Pancreas (tissue), 10 donors: ENCODE results near the gene CCDC82. TPM values are rescaled to one million over a fixed set of nuclear protein-coding genes. Genes with fewer than 3 reads are reported as not detected.

Experiments
- ATAC-seq, 4 donors: fragments of 200-7000 bp; cut with Tn5 transposase; one replicate each; pipeline versions ENCODE4 v1.8.0 to v1.9.1; 2020; ENCODE audit warnings: mild to moderate bottlenecking in 4 of 4, moderate library complexity in 4 of 4
- DNase-seq, 6 donors: peaks; one replicate each; pipeline ENCODE4 v3.0.0-alpha.2; 2020
- FAIRE-seq: peaks from 2 replicates; lab custom pipeline; 2012; peaks lifted over from hg19 to GRCh38; lab: Jason Lieb, UNC
- H3K27ac ChIP-seq, 4 donors: fragments of 200-600 bp; sonication (generic); 1 replicate in 3 of 4; 2 replicates in 1 of 4; pipeline versions ENCODE4 v1.5.0 to v1.8.0; 2020
- H3K27me3 ChIP-seq, 4 donors: fragments of 200-600 bp; one replicate each; pipeline ENCODE4 v1.8.0; 2021
- H3K36me3 ChIP-seq, 3 donors: fragments of 200-600 bp; sonication (generic) in 1 of 3; one replicate each; pipeline versions ENCODE4 v1.5.0 to v1.8.0; 2020 to 2021
- H3K4me1 ChIP-seq, 3 donors: fragments of 200-600 bp; one replicate each; pipeline ENCODE4 v1.8.0; 2021
- H3K4me3 ChIP-seq, 4 donors: fragments of 200-600 bp; sonication (generic) in 2 of 4; one replicate each; pipeline versions ENCODE4 v1.5.0 to v1.8.0; 2020 to 2021
- H3K9me3 ChIP-seq, 4 donors: fragments of 200-600 bp; one replicate each; pipeline ENCODE4 v1.8.0; 2021
- WGBS, 2 donors: extraction: QIAGEN DNeasy Blood & Tissue Kit; methylation state at CpG; one replicate each; pipeline ENCODE4 v1.1.7; 2013; 5-methylcytosine and 5-hydroxymethylcytosine counted together
- intact Hi-C, 3 donors: fragments of 100-400 bp; cut with DNase I; formaldehyde crosslinking; loops; one replicate each; pipeline versions ENCODE4 v1.11.1 to v1.14.2; 2022
- microRNA-seq, 2 donors: library from miRNA; unstranded; fragments of <30 nt; microRNA quantifications; one replicate each; pipeline versions ENCODE4 to v1.1.0, GENCODE V29; 2019 to 2020
- polyA plus RNA-seq, 2 donors: library from polyadenylated mRNA; stranded (reverse); fragments of 200-250 nt; gene quantifications; one replicate each; pipeline ENCODE4 v1.2.3, GENCODE V29; 2013
- total RNA-seq, 6 donors: library from RNA; stranded (reverse); fragmentation: NEBNext Ultra II Directional in 4 of 6; extraction: Animal tissue kit (Norgen Biotek cat#: 25700) in 4 of 6; gene quantifications; one replicate each; pipeline versions ENCODE4 v1.2.1 to v1.2.4, GENCODE V29; 2021 to 2023
- TF ChIP-seq, protein P1 (sequence below), 4 donors: fragments of 200-600 bp; sonication (generic) in 3 of 4; IDR thresholded peaks; one replicate each; pipeline versions ENCODE4 v1.5.0 to v1.8.0; 2021; ENCODE audit warnings: antibody characterized with exemption in 4 of 4
- donor health status: healthy with polysubstance abuse.
- donor health status: DM: no; HTN: no; CAD: no; lungs with moderate emphysema.
- donor health status: DM: no; HTN: no; CAD: no.
- donor health status: control.
- donor health status: control.
- donor health status: Bipolar disorder and iron deficiency.
- donor health status: DM: yes; HTN: yes; CAD: no.
- donor health status: DM: no; HTN: no; CAD: no.
- donor health status: DM: no; HTN: no; CAD: no.
- donor health status: DM: yes; HTN: yes; CAD: no.

CCDC82 gene
- total and polyA plus RNA-seq, 8 donors = 5.5 to 18.2 (median 10.3) TPM

DNA sequence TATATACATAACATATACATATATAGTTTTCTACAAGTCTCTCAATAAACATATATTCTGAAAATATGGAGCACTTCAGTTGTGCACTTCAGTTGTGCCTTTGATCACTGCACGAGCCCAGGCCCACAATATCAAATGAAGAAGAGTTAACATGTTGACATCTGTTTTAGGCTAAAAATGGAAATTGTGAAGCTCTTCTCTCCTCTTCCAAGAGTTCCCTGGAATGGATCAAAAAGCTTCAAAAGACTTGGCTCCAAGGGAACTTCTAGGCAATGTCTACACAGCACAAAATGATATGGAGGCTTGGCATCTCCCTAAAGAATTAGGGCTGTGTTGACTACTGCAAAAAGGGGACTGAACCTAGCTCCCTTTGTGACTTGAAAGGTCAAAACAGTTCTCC, 83.6 kb downstream of the CCDC82 start:
- WGBS, 2 donors = 82 to 85% methylated on average over 1 of the region's 1 CpG

DNA sequence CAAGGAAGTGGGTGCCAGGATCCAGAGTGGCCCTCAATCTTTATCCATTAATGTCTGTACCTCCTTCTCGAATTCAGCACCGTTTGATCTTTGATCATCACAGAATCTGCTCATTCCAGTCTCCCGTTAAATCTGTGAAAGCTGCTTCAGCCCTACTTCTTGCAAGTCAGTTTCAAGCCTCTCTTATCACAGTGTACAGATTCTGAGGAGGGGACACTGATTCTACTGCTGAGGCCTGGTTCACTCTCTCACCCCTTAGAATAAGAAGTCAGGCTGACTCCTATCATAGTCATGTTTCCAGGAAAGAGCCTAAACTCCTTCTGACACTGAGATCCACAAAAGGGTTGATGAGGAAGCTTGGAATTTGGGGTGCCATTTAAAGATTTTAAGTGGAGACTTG, 85.7 kb downstream of the CCDC82 start:
- ATAC-seq = no peak
- H3K4me3 ChIP-seq = no peak overlapping the region
- TF ChIP-seq, protein P1, sequence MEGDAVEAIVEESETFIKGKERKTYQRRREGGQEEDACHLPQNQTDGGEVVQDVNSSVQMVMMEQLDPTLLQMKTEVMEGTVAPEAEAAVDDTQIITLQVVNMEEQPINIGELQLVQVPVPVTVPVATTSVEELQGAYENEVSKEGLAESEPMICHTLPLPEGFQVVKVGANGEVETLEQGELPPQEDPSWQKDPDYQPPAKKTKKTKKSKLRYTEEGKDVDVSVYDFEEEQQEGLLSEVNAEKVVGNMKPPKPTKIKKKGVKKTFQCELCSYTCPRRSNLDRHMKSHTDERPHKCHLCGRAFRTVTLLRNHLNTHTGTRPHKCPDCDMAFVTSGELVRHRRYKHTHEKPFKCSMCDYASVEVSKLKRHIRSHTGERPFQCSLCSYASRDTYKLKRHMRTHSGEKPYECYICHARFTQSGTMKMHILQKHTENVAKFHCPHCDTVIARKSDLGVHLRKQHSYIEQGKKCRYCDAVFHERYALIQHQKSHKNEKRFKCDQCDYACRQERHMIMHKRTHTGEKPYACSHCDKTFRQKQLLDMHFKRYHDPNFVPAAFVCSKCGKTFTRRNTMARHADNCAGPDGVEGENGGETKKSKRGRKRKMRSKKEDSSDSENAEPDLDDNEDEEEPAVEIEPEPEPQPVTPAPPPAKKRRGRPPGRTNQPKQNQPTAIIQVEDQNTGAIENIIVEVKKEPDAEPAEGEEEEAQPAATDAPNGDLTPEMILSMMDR (IDR thresholded peaks at IDR 0.05) = no peak
- no peaks in the 10 kb centered on the region for H3K36me3 ChIP-seq
- no peaks in the 10 kb centered on the region for H3K9me3 ChIP-seq
- H3K4me1 ChIP-seq = peaks cover 5 to 38% (median 17%) of the 10 kb centered on the region in 3 donors
- peak overlapping the region in 1 of 4 donors; percentile 15 for H3K27ac ChIP-seq
- intact Hi-C loops = no loop called here
- FAIRE-seq = no peak
- no peak for DNase-seq
- H3K27me3 ChIP-seq = no peaks in the 10 kb centered on the region
- WGBS, 2 donors = 73 to 77% methylated on average over 3 of the region's 3 CpGs

More for the DNA sequence above, 83.6 kb downstream of the CCDC82 start:
- no peak for DNase-seq
- Histone ChIP-seq H3K36me3 (no peaks in the 10 kb centered on the region), H3K4me1 (peaks cover 10 to 44% (median 17%) of the 10 kb centered on the region in 3 donors), H3K4me3 (no peak overlapping the region), H3K27me3 (no peaks in the 10 kb centered on the region), H3K9me3 (no peaks in the 10 kb centered on the region), H3K27ac (peak overlapping the region in 3 of 4 donors; percentile 53 to 80 (median 80))
- no peak for ATAC-seq
- FAIRE-seq = no peak
- TF ChIP-seq, protein P1 (IDR thresholded peaks at IDR 0.05) = no peak
- intact Hi-C loops = no loop called here

DNA sequence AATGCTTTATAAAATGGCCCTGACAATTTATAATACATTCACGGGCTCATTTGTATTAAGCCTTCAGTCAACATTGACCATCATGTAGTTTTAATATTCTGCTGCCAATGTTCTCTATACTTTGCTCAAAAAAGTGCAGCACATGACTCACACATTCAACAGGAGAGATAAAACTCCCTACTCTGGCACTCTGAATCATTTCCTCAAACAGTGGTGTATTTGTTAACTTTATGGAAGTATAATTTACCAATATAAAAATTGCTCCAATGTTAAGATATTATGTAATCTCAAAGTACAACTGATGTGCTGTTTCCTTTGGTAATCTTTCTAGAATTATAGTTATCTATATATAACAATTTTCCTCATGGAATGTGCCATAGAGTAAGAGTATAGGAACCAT, 86.6 kb downstream of the CCDC82 start:
- TF ChIP-seq, protein P1 (IDR thresholded peaks at IDR 0.05) = no peak
- WGBS, 2 donors = 10 to 14% methylated on average over 1 of the region's 1 CpG
- peak; percentile 51 to 79 (median 62) for ATAC-seq
- DNase-seq = no peak
- intact Hi-C loops = no loop called here
- no peak overlapping the region for H3K4me3 ChIP-seq
- H3K27ac ChIP-seq = peak overlapping the region in 2 of 4 donors; percentile 14 to 15
- no peaks in the 10 kb centered on the region for H3K36me3 ChIP-seq
- H3K4me1 ChIP-seq = peaks cover 5 to 38% (median 17%) of the 10 kb centered on the region in 3 donors
- H3K9me3 ChIP-seq = no peaks in the 10 kb centered on the region
- no peaks in the 10 kb centered on the region for H3K27me3 ChIP-seq
- FAIRE-seq = peak; percentile 92

Small RNA genes lying within 50 kb of the gene (microRNA-seq; reads per million reads assigned to microRNA genes)
- gene MIR1260B = 0 to 0.39 reads per million in 2 donors

Other genes with a start within 250 kb of the CCDC82 start
- gene MAML2, start 46.7 kb downstream of the CCDC82 start, total RNA-seq = 10 to 100 TPM in 1 of 6 donors, 1 to 10 TPM in 5; 3.1 to 11.8 (median 4.9) TPM
- 1 to 10 TPM; 2.4 to 3.2 TPM for gene MAML2, start 46.7 kb downstream of the CCDC82 start, polyA plus RNA-seq
- gene JRKL, start 101 bp upstream of the CCDC82 start, total RNA-seq = 1 to 10 TPM; 2.0 to 7.0 (median 3.1) TPM
- gene JRKL, start 101 bp upstream of the CCDC82 start, polyA plus RNA-seq = 1 to 10 TPM; 2.5 to 3.7 TPM